H1 (cell line): ENCODE measurements around the gene ANKLE1. TPM values are rescaled to one million over a fixed set of nuclear protein-coding genes. Genes with fewer than 3 reads are reported as not detected.

ENCODE experiments used
- CTCF ChIA-PET: fragments of 300-600 bp; sonication (Branson Sonifier 250); formaldehyde crosslinking; loops from one replicate; lab custom pipeline; 2021; ENCODE audit not compliant: partially characterized antibody; lab: Charles Lee
- POLR2A ChIA-PET: fragments of 300-600 bp; sonication (Branson Sonifier 250); formaldehyde crosslinking; loops from one replicate; lab custom pipeline; 2021; ENCODE audit warnings: inconsistent platforms; ENCODE audit not compliant: partially characterized antibody; lab: Charles Lee
- DNase-seq, 2 experiments: peaks; one replicate each; pipeline versions ENCODE4 v3.0.0 to v3.0.0-alpha.2; 2010 to 2022; ENCODE audit warnings: low spot score in 2 of 2, low read depth in 1 of 2, mixed read lengths in 1 of 2
- FAIRE-seq: peaks from 2 replicates; lab custom pipeline; 2011; peaks lifted over from hg19 to GRCh38; lab: Jason Lieb, UNC
- H2AFZ ChIP-seq: 2 replicates; pipeline ENCODE4 v1.8.1; 2012; ENCODE audit warnings: low read length, inconsistent platforms
- H2AK5ac ChIP-seq: 2 replicates; pipeline ENCODE4 v1.6.1; 2013; ENCODE audit warnings: low read depth, low read length
- H2BK120ac ChIP-seq: replicated peaks from 2 replicates; pipeline ENCODE3; 2013; ENCODE audit warnings: low read depth, low read length, inconsistent platforms
- H2BK12ac ChIP-seq: 2 replicates; pipeline ENCODE4 v1.6.1; 2013; ENCODE audit warnings: low read depth, low read length
- H2BK15ac ChIP-seq: 2 replicates; pipeline ENCODE4 v1.6.1; 2013; ENCODE audit warnings: low read length
- H2BK20ac ChIP-seq: 2 replicates; pipeline ENCODE4 v1.6.1; 2013; ENCODE audit warnings: low read length
- H2BK5ac ChIP-seq: 2 replicates; pipeline ENCODE4 v1.6.1; 2013; ENCODE audit warnings: low read depth, low read length
- H3K14ac ChIP-seq: 2 replicates; pipeline ENCODE4 v1.6.1; 2013; ENCODE audit warnings: inconsistent platforms; ENCODE audit not compliant: insufficient read length
- H3K18ac ChIP-seq: 2 replicates; pipeline ENCODE4 v1.6.1; 2013; ENCODE audit warnings: low read length; ENCODE audit errors: extremely low read depth
- H3K23ac ChIP-seq: 2 replicates; pipeline ENCODE4 v1.6.1; 2013; ENCODE audit warnings: inconsistent platforms; ENCODE audit not compliant: insufficient read length
- H3K23me2 ChIP-seq: 2 replicates; pipeline ENCODE4 v1.6.1; 2013; ENCODE audit warnings: low read depth, low read length
- H3K27ac ChIP-seq: 2 replicates; pipeline ENCODE4 v1.6.1; 2011; ENCODE audit warnings: low read depth, low read length, inconsistent platforms
- H3K27me3 ChIP-seq, 4 experiments: replicated peaks in 1 of 4; 1 replicate in 1 of 4; 2 replicates in 3 of 4; pipeline versions ENCODE4 v1.6.1 to v1.8.1; 2011 to 2013; ENCODE audit warnings: low read length in 3 of 4, mild to moderate bottlenecking in 3 of 4, inconsistent platforms in 2 of 4, mixed read lengths in 2 of 4, moderate library complexity in 1 of 4; ENCODE audit not compliant: control insufficient read depth in 3 of 4, insufficient read depth in 3 of 4; ENCODE audit errors: extremely low read depth in 1 of 4
- H3K36me3 ChIP-seq, 4 experiments: 2 replicates each; pipeline versions ENCODE4 v1.6.1 to v1.8.1; 2011 to 2013; ENCODE audit warnings: mild to moderate bottlenecking in 4 of 4, low read length in 3 of 4, moderate library complexity in 2 of 4, control low read depth in 1 of 4, inconsistent platforms in 1 of 4; ENCODE audit not compliant: insufficient read depth in 4 of 4, control insufficient read depth in 2 of 4
- H3K4ac ChIP-seq: replicated peaks from 2 replicates; pipeline ENCODE3; 2013; ENCODE audit warnings: low read length, low read depth, mixed read lengths, inconsistent platforms; ENCODE audit not compliant: insufficient read length
- H3K4me1 ChIP-seq, 4 experiments: replicated peaks in 1 of 4; 1 replicate in 1 of 4; 2 replicates in 3 of 4; pipeline versions ENCODE4 v1.6.1 to v1.8.1; 2011 to 2013; ENCODE audit warnings: low read length in 3 of 4, inconsistent platforms in 2 of 4, mixed read lengths in 1 of 4; ENCODE audit not compliant: insufficient read depth in 4 of 4, control insufficient read depth in 3 of 4
- H3K4me2 ChIP-seq, 2 experiments: 2 replicates each; pipeline versions ENCODE4 v1.6.1 to v1.8.1; 2011 to 2013; ENCODE audit warnings: low read depth in 2 of 2, low read length in 2 of 2, control low read depth in 1 of 2, inconsistent platforms in 1 of 2, mild to moderate bottlenecking in 1 of 2; ENCODE audit not compliant: insufficient read depth in 1 of 2
- H3K4me3 ChIP-seq, 4 experiments: fragments of 200-600, 300-600 bp in 1 of 4; sonication (generic), shearing (Covaris generic), sonication (Bioruptor Twin) in 1 of 4; 2 replicates each; pipeline versions ENCODE4 v1.5.1 to v1.8.1; 2011 to 2016; ENCODE audit warnings: low read length in 4 of 4, low read depth in 3 of 4, control low read depth in 2 of 4, inconsistent platforms in 2 of 4, mild to moderate bottlenecking in 2 of 4, mixed read lengths in 1 of 4, moderate library complexity in 1 of 4; ENCODE audit not compliant: insufficient read depth in 2 of 4; ENCODE audit errors: extremely low read depth in 1 of 4
- H3K56ac ChIP-seq: replicated peaks from 2 replicates; pipeline ENCODE3; 2013; ENCODE audit warnings: low read depth, mild to moderate bottlenecking, mixed read lengths, low read length, inconsistent platforms; ENCODE audit not compliant: insufficient read length
- H3K79me1 ChIP-seq: 2 replicates; pipeline ENCODE4 v1.6.1; 2013; ENCODE audit warnings: low read depth, low read length, control low read depth
- H3K79me2 ChIP-seq, 2 experiments: 2 replicates each; pipeline versions ENCODE4 v1.6.1 to v1.8.1; 2012 to 2013; ENCODE audit warnings: low read length in 2 of 2, mild to moderate bottlenecking in 2 of 2, inconsistent platforms in 1 of 2; ENCODE audit not compliant: insufficient read depth in 2 of 2, control insufficient read depth in 1 of 2
- H3K9ac ChIP-seq, 4 experiments: replicated peaks in 1 of 4; 1 replicate in 1 of 4; 2 replicates in 3 of 4; pipeline versions ENCODE4 v1.6.1 to v1.8.1; 2011 to 2013; ENCODE audit warnings: low read depth in 3 of 4, low read length in 3 of 4, control low read depth in 2 of 4, mild to moderate bottlenecking in 2 of 4, moderate library complexity in 2 of 4, inconsistent platforms in 1 of 4; ENCODE audit errors: extremely low read depth in 1 of 4
- H3K9me3 ChIP-seq, 2 experiments: 2 replicates each; pipeline versions ENCODE4 v1.6.1 to v1.8.1; 2012 to 2013; ENCODE audit warnings: mild to moderate bottlenecking in 2 of 2, moderate library complexity in 2 of 2, control low read depth in 1 of 2, inconsistent platforms in 1 of 2, low read depth in 1 of 2, low read length in 1 of 2, mixed read lengths in 1 of 2; ENCODE audit not compliant: insufficient read depth in 2 of 2
- H4K20me1 ChIP-seq, 2 experiments: replicated peaks in 1 of 2; 2 replicates each; pipeline versions ENCODE3 to v1.8.1; 2011 to 2013; ENCODE audit warnings: inconsistent platforms in 2 of 2, low read length in 2 of 2, mild to moderate bottlenecking in 1 of 2; ENCODE audit not compliant: insufficient read depth in 2 of 2, control insufficient read depth in 1 of 2
- H4K5ac ChIP-seq: 2 replicates; pipeline ENCODE4 v1.6.1; 2013; ENCODE audit warnings: low read length, low read depth, mixed read lengths, inconsistent platforms; ENCODE audit not compliant: insufficient read length
- H4K8ac ChIP-seq: 2 replicates; pipeline ENCODE4 v1.8.0; 2013; ENCODE audit warnings: mild to moderate bottlenecking, moderate library complexity, low read length, inconsistent platforms; ENCODE audit not compliant: insufficient read depth; ENCODE audit errors: extremely low read depth
- H4K91ac ChIP-seq: replicated peaks from 2 replicates; pipeline ENCODE3; 2013; ENCODE audit warnings: low read length, mixed read lengths, inconsistent platforms; ENCODE audit not compliant: insufficient read length
- BACH1 ChIP-seq: IDR thresholded peaks from 2 replicates; pipeline ENCODE4 v1.6.1; 2012; ENCODE audit warnings: low read length, improper control_type of control experiment
- CBX8 ChIP-seq: fragments of 300-800, 300-1000 bp; sonication (generic); IDR thresholded peaks from 2 replicates; pipeline ENCODE4 v1.7.1; 2016; ENCODE audit warnings: low read depth, low read length, borderline replicate concordance
- HDAC2 ChIP-seq, 2 experiments: fragments of 300-600 bp in 1 of 2; sonication (generic) in 1 of 2; IDR thresholded peaks; 2 replicates each; pipeline ENCODE4 v1.6.1; 2011 to 2012; ENCODE audit warnings: low read depth in 2 of 2, low read length in 2 of 2, mild to moderate bottlenecking in 2 of 2, moderate library complexity in 2 of 2, borderline replicate concordance in 1 of 2, inconsistent platforms in 1 of 2
- PHF8 ChIP-seq: fragments of 200-600 bp; sonication (generic); conservative IDR thresholded peaks from 2 replicates; pipeline ENCODE4 v1.7.1; 2012; ENCODE audit warnings: low read depth, mild to moderate bottlenecking, inconsistent platforms, low read length, moderate library complexity
- RXRA ChIP-seq: IDR thresholded peaks from 2 replicates; pipeline ENCODE4 v1.6.1; 2011; ENCODE audit warnings: low read depth, mild to moderate bottlenecking, low read length, moderate library complexity; ENCODE audit not compliant: insufficient read depth
- SAP30 ChIP-seq: fragments of 300-600 bp; sonication (generic); IDR thresholded peaks from 2 replicates; pipeline ENCODE4 v1.7.1; 2012; ENCODE audit warnings: low read length, moderate library complexity, mild to moderate bottlenecking, inconsistent platforms; ENCODE audit not compliant: insufficient read depth, insufficient replicate concordance
- TAF7 ChIP-seq: optimal IDR thresholded peaks from 2 replicates; pipeline ENCODE3; 2011; ENCODE audit warnings: low read depth, mild to moderate bottlenecking, inconsistent platforms, low read length, moderate library complexity, borderline replicate concordance
- TBP ChIP-seq: IDR thresholded peaks from 2 replicates; pipeline ENCODE4 v1.6.1; 2011; ENCODE audit warnings: low read depth, low read length, improper control_type of control experiment
- YY1 ChIP-seq: IDR thresholded peaks from 2 replicates; pipeline ENCODE4 v1.6.1; 2011; ENCODE audit warnings: low read depth, mild to moderate bottlenecking, low read length
- WGBS, 2 experiments: shearing (Covaris generic) in 1 of 2; methylation state at CpG; one replicate each; pipeline versions ENCODE4 v1.1.6 to v1.1.7; 2013 to 2015; ENCODE audit warnings: low lambda C conversion rate in 2 of 2, mixed read lengths in 2 of 2, inconsistent platforms in 1 of 2, low coverage in 1 of 2, missing lambda C conversion rate in 1 of 2; ENCODE audit not compliant: insufficient replicate concordance in 2 of 2, insufficient coverage in 1 of 2, insufficient read length in 1 of 2; ENCODE audit errors: extremely low coverage in 1 of 2, missing lambda C conversion rate in 1 of 2; 5-methylcytosine and 5-hydroxymethylcytosine counted together
- polyA plus RNA-seq, 7 experiments: library from polyadenylated mRNA; depleted of rRNA in 3 of 7; stranded (reverse) in 5 of 7; unstranded in 2 of 7; fragments of >200 nt in 5 of 7; fragments of 200-250 nt in 2 of 7; gene quantifications; 1 replicate in 5 of 7; 2 replicates in 1 of 7; 4 replicates in 1 of 7; pipeline versions ENCODE4 v1.2.1 to v1.2.3, GENCODE V29; 2011 to 2013; ENCODE audit warnings: missing spikeins in 2 of 7, mixed read lengths in 2 of 7
- total RNA-seq: library from RNA; stranded (reverse); fragmentation: NEBNext Ultra II Directional; extraction: Animal tissue kit (Norgen Biotek cat#: 25700); gene quantifications from 2 replicates; pipeline ENCODE4 v1.2.1, GENCODE V29; 2021
- TF ChIP-seq, protein P1 (sequence below): IDR thresholded peaks from 2 replicates; pipeline ENCODE4 v1.6.1; 2012; ENCODE audit warnings: inconsistent platforms

Gene ANKLE1
- total and polyA plus RNA-seq, 2 of the 8 experiments (the other 6 are each of a cell fraction or from before 2014, with no cell fraction given): 6.1 to 9.6 TPM

DNA sequence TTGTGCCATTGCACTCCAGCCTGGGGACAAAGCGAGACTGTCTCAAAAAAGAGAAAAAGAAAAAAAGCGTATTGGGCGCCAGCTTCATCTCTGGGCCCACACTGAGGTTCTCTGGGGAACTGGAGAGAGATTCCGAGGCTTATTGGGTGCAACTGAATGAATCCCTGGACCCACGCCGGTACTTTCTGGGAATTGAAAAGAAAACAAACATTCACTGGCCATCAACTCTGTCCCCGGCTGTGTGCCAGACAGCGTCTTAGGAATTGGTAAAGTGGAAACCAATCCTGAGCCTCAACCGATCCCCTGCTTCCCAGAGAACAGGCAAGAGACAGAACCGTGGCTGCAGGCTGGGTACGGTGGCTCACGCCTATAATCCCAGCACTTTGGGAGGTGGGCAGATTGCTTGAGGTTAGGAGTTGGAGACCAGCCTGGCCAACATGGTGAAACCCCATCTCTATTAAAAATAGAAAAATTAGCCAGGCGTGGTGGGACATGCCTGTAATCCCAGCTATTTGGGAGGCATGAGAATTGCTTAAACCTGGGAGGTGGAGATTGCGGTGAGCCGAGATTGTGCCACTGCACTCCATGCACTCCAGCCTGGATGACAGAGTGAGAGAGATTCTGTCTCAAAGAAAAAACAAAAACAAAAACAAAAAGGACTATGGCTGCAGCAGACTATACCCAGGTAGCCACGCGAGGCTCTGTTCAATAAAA, 44.3 kb downstream of the ANKLE1 start:
- H3K56ac ChIP-seq: no peak overlapping the region
- peaks cover 2% of the 10 kb centered on the region; the same call in 1 of the 2 replicates for H3K79me1 ChIP-seq
- H4K8ac ChIP-seq: peak overlapping the region; percentile 57; the same call in 1 of the 2 replicates
- no peak overlapping the region for H4K5ac ChIP-seq
- no peaks in the 10 kb centered on the region for H3K79me2 ChIP-seq
- no peaks in the 10 kb centered on the region for H3K9me3 ChIP-seq
- peaks cover 6% of the 10 kb centered on the region; the same call in 1 of the 2 replicates for H3K23me2 ChIP-seq
- no peak overlapping the region for H3K27ac ChIP-seq
- POLR2A ChIA-PET: interaction anchor here (0.5 to 17.1 kb wide), 6 partner anchors 12 to 228 kb away, joined by 3 to 329 read pairs (median 4); partner anchors contain the start of genes ABHD8, ANO8, DDA1 and GTPBP3
- no peak overlapping the region for H2AFZ ChIP-seq
- no peak overlapping the region for H3K23ac ChIP-seq
- peaks cover 3 to 9% of the 10 kb centered on the region in 2 experiments for H4K20me1 ChIP-seq
- CTCF ChIA-PET: interaction anchor here (0.7 to 3.3 kb wide), 10 partner anchors 9 to 43 kb away, joined by 3 to 13 read pairs (median 4); partner anchors contain the start of genes ANO8, DDA1 and MRPL34
- peaks cover 0 to 22% (median 15%) of the 10 kb centered on the region in 4 experiments; a peak in 6 of 7 replicates for H3K4me1 ChIP-seq
- FAIRE-seq (no peak), DNase-seq (no peak)
- H2BK12ac ChIP-seq: no peak overlapping the region
- no peak overlapping the region for H3K4me3 ChIP-seq
- no peak overlapping the region for H3K14ac ChIP-seq
- WGBS, 2 experiments: 94% methylated on average over 17 of the region's 17 CpGs; no CpG with 5 or more reads in 1 of the 2 experiments
- no peak overlapping the region for H3K18ac ChIP-seq
- no peak overlapping the region for H2BK120ac ChIP-seq
- no peak overlapping the region for H4K91ac ChIP-seq
- H3K9ac ChIP-seq: no peak overlapping the region; a peak in 1 of 7 replicates
- H2BK5ac ChIP-seq: no peak overlapping the region
- no peak overlapping the region for H2BK20ac ChIP-seq
- no peak overlapping the region for H3K4ac ChIP-seq
- no peak overlapping the region for H2BK15ac ChIP-seq
- H2AK5ac ChIP-seq: no peak overlapping the region
- H3K36me3 ChIP-seq: peaks cover 0 to 17% (median 6%) of the 10 kb centered on the region in 4 experiments; a peak in 4 of 8 replicates
- no peaks in the 10 kb centered on the region; a peak in 1 of 7 replicates for H3K27me3 ChIP-seq
- H3K4me2 ChIP-seq: peak overlapping the region in 1 of 2 experiments; percentile 72; a peak in 2 of 4 replicates
- TF ChIP-seq TBP: no peak
- no peak for TF ChIP-seq PHF8
- TF ChIP-seq BACH1: no peak
- TF ChIP-seq CBX8: no peak
- no peak for TF ChIP-seq RXRA
- no peak for TF ChIP-seq SAP30
- TF ChIP-seq TAF7: no peak
- no peak for TF ChIP-seq HDAC2 (IDR thresholded peaks at IDR 0.05; ENCODE audit: borderline replicate concordance in 1 of 2, low read depth in 2 of 2, low read length in 2 of 2)
- TF ChIP-seq YY1: no peak
- TF ChIP-seq, protein P1, sequence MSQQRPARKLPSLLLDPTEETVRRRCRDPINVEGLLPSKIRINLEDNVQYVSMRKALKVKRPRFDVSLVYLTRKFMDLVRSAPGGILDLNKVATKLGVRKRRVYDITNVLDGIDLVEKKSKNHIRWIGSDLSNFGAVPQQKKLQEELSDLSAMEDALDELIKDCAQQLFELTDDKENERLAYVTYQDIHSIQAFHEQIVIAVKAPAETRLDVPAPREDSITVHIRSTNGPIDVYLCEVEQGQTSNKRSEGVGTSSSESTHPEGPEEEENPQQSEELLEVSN: no peak
